Measurements from ENCODE around the gene LGR5.

LGR5 gene

GRCh38 chr12:71439362-71439612, 311 bp upstream of the LGR5 start:
- DNase-seq (ENCODE audit: low read depth in 2 of 2) = no peak

- DNase-seq (ENCODE audit: low read depth in 2 of 2) = no peak
These were observed 756 bp downstream of the LGR5 start for GRCh38 chr12:71440345-71440762.

- no peak for DNase-seq (ENCODE audit: low read depth in 2 of 2)
These were observed 1.5 kb downstream of the LGR5 start for GRCh38 chr12:71440763-71441748.

- no peak for DNase-seq (ENCODE audit: low read depth in 2 of 2)
These were observed 2.4 kb downstream of the LGR5 start for GRCh38 chr12:71441836-71442566.

GRCh38 chr12:71442567-71442931, 3.0 kb downstream of the LGR5 start:
- DNase-seq (ENCODE audit: low read depth in 2 of 2) = no peak

GRCh38 chr12:71445071-71445470, 5.5 kb downstream of the LGR5 start:
- DNase-seq (ENCODE audit: low read depth in 2 of 2) = no peak

GRCh38 chr12:71447691-71448132, 8.1 kb downstream of the LGR5 start:
- no peak for DNase-seq (ENCODE audit: low read depth in 2 of 2)

- DNase-seq (ENCODE audit: low read depth in 2 of 2) = no peak
These were observed 8.6 kb downstream of the LGR5 start for GRCh38 chr12:71448150-71448581.

- DNase-seq (ENCODE audit: low read depth in 2 of 2) = no peak
These were observed 9.9 kb downstream of the LGR5 start for GRCh38 chr12:71449373-71450070.

- DNase-seq (ENCODE audit: low read depth in 2 of 2) = no peak
These were observed 12.4 kb downstream of the LGR5 start for GRCh38 chr12:71452006-71452405.

- DNase-seq (ENCODE audit: low read depth in 2 of 2) = no peak
These were observed 15.6 kb downstream of the LGR5 start for GRCh38 chr12:71455028-71455737.

- no peak for DNase-seq (ENCODE audit: low read depth in 2 of 2)
These were observed 16.7 kb downstream of the LGR5 start for GRCh38 chr12:71456316-71456715.

- DNase-seq (ENCODE audit: low read depth in 2 of 2) = no peak
These were observed 17.4 kb downstream of the LGR5 start for GRCh38 chr12:71456990-71457389.

- no peak for DNase-seq (ENCODE audit: low read depth in 2 of 2)
These were observed 20.7 kb downstream of the LGR5 start for GRCh38 chr12:71460318-71460717.

GRCh38 chr12:71460850-71461609, 21.4 kb downstream of the LGR5 start:
- DNase-seq (ENCODE audit: low read depth in 2 of 2) = no peak

GRCh38 chr12:71461787-71462328, 22.3 kb downstream of the LGR5 start:
- no peak for DNase-seq (ENCODE audit: low read depth in 2 of 2)

GRCh38 chr12:71465796-71466195, 26.2 kb downstream of the LGR5 start:
- DNase-seq (ENCODE audit: low read depth in 2 of 2) = no peak

- no peak for DNase-seq (ENCODE audit: low read depth in 2 of 2)
These were observed 29.7 kb downstream of the LGR5 start for GRCh38 chr12:71469258-71469750.

- DNase-seq (ENCODE audit: low read depth in 2 of 2) = peak; percentile 36 to 37
These were observed 32.9 kb downstream of the LGR5 start for GRCh38 chr12:71472441-71472911.

- DNase-seq (ENCODE audit: low read depth in 2 of 2) = no peak
These were observed 35.2 kb downstream of the LGR5 start for GRCh38 chr12:71474791-71475190.

All from fibroblast of skin of left quadriceps (primary cell).